Colonic mucosa (tissue), 4 donors: ENCODE results near the gene MGME1. TPM values are rescaled to one million over a fixed set of nuclear protein-coding genes. Genes with fewer than 3 reads are reported as not detected.

Source experiments
- DNase-seq: peaks from one replicate; pipeline ENCODE4 v3.0.0-alpha.2; 2020
- H3K27ac ChIP-seq: fragments of 200-600 bp; one replicate; pipeline ENCODE4 v1.8.0; 2021
- H3K27me3 ChIP-seq: fragments of 200-600 bp; one replicate; pipeline ENCODE4 v1.8.0; 2021
- H3K36me3 ChIP-seq: fragments of 200-600 bp; one replicate; pipeline ENCODE4 v1.8.0; 2021
- H3K4me1 ChIP-seq: fragments of 200-600 bp; one replicate; pipeline ENCODE4 v1.8.0; 2021; ENCODE audit warnings: mild to moderate bottlenecking
- H3K4me3 ChIP-seq: fragments of 200-600 bp; one replicate; pipeline ENCODE4 v1.8.0; 2021
- H3K9ac ChIP-seq, 2 donors: one replicate each; pipeline ENCODE4 v1.7.0; 2013; ENCODE audit warnings: control low read depth in 2 of 2, low read depth in 2 of 2, low read length in 2 of 2
- H3K9me3 ChIP-seq: fragments of 200-600 bp; one replicate; pipeline ENCODE4 v1.8.0; 2021
- CTCF ChIP-seq: fragments of 200-600 bp; IDR thresholded peaks from one replicate; pipeline ENCODE4 v1.8.0; 2022; ENCODE audit warnings: antibody characterized with exemption, mild to moderate bottlenecking
- intact Hi-C: fragments of 100-400 bp; cut with DNase I; formaldehyde crosslinking; loops from one replicate; pipeline ENCODE4 v1.14.1; 2022
- total RNA-seq, 2 donors: library from RNA; stranded (reverse); fragmentation: NEBNext Ultra II Directional in 1 of 2; extraction: Animal tissue kit (Norgen Biotek cat#: 25700) in 1 of 2; gene quantifications; one replicate each; pipeline ENCODE4 v1.2.1, GENCODE V29; 2021
- donor health status: healthy.
- donor health status: DM: no; HTN: no; CAD: no.
- donor health status: DM: no; HTN: no; CAD: no.

The MGME1 gene
- total RNA-seq, 2 donors from 2014 or later = 20.5 to 21.1 TPM

GRCh38 chr20:17946572-17947473, 22.0 kb upstream of the MGME1 start:
- no peak overlapping the region for H3K4me3 ChIP-seq
- H3K4me1 ChIP-seq = no peaks in the 10 kb centered on the region
- H3K27ac ChIP-seq = no peak overlapping the region
- TF ChIP-seq CTCF = no peak
- H3K36me3 ChIP-seq = peaks cover 35% of the 10 kb centered on the region
- H3K9ac ChIP-seq = no peak overlapping the region
- H3K27me3 ChIP-seq = no peaks in the 10 kb centered on the region
- H3K9me3 ChIP-seq = no peaks in the 10 kb centered on the region
- no peak for DNase-seq
- intact Hi-C loops = no loop called here

- Histone ChIP-seq H3K4me1 (no peaks in the 10 kb centered on the region), H3K36me3 (peaks cover 35% of the 10 kb centered on the region), H3K27ac (no peak overlapping the region), H3K4me3 (no peak overlapping the region), H3K9me3 (no peaks in the 10 kb centered on the region), H3K27me3 (no peaks in the 10 kb centered on the region), H3K9ac (no peak overlapping the region)
- intact Hi-C loops = no loop called here
- no peak for TF ChIP-seq CTCF
- DNase-seq = no peak
These were observed 21.4 kb upstream of the MGME1 start for GRCh38 chr20:17947474-17947815.

- H3K9ac ChIP-seq = no peak overlapping the region
- H3K4me1 ChIP-seq = no peaks in the 10 kb centered on the region
- H3K27me3 ChIP-seq = no peaks in the 10 kb centered on the region
- peaks cover 32% of the 10 kb centered on the region for H3K36me3 ChIP-seq
- H3K27ac ChIP-seq = no peak overlapping the region
- no peak overlapping the region for H3K4me3 ChIP-seq
- H3K9me3 ChIP-seq = no peaks in the 10 kb centered on the region
- intact Hi-C loops = no loop called here
- no peak for DNase-seq
- TF ChIP-seq CTCF = no peak
These were observed 20.4 kb upstream of the MGME1 start for GRCh38 chr20:17948442-17948841.

- Histone ChIP-seq H3K9ac (no peak overlapping the region), H3K9me3 (no peaks in the 10 kb centered on the region), H3K27ac (no peak overlapping the region), H3K27me3 (no peaks in the 10 kb centered on the region), H3K36me3 (peaks cover 25% of the 10 kb centered on the region), H3K4me3 (no peak overlapping the region), H3K4me1 (no peaks in the 10 kb centered on the region)
- no peak for DNase-seq
- no peak for TF ChIP-seq CTCF
- intact Hi-C loops = no loop called here
These were observed 18.9 kb upstream of the MGME1 start for GRCh38 chr20:17949899-17950298.

GRCh38 chr20:17950670-17951069, 18.1 kb upstream of the MGME1 start:
- H3K4me3 ChIP-seq = no peak overlapping the region
- no peaks in the 10 kb centered on the region for H3K27me3 ChIP-seq
- intact Hi-C loops = no loop called here
- H3K36me3 ChIP-seq = peaks cover 25% of the 10 kb centered on the region
- H3K27ac ChIP-seq = no peak overlapping the region
- H3K9me3 ChIP-seq = no peaks in the 10 kb centered on the region
- no peak overlapping the region for H3K9ac ChIP-seq
- DNase-seq = no peak
- H3K4me1 ChIP-seq = no peaks in the 10 kb centered on the region
- no peak for TF ChIP-seq CTCF
